BLaER1 treated with 17β-estradiol and CSF1 and Interleukin-3, amounts not matched to agents 10 nM and 100 nM (cell line): ENCODE measurements around the gene KIRREL1.

Source experiments
- H3K27ac ChIP-seq, 11 experiments: shearing (Covaris generic); formaldehyde crosslinking; 2 replicates each; pipeline ENCODE4 v1.8.1; 2022
- H3K27me3 ChIP-seq, 11 experiments: shearing (Covaris generic); formaldehyde crosslinking; 2 replicates each; pipeline ENCODE4 v1.8.1; 2022
- H3K36me3 ChIP-seq, 11 experiments: shearing (Covaris generic); formaldehyde crosslinking; 2 replicates each; pipeline ENCODE4 v1.8.1; 2022
- H3K4me1 ChIP-seq, 10 experiments: shearing (Covaris generic); formaldehyde crosslinking; 2 replicates each; pipeline ENCODE4 v1.8.1; 2022
- H3K4me2 ChIP-seq, 11 experiments: shearing (Covaris generic); formaldehyde crosslinking; 2 replicates each; pipeline ENCODE4 v1.8.1; 2022
- H3K4me3 ChIP-seq, 10 experiments: shearing (Covaris generic); formaldehyde crosslinking; 2 replicates each; pipeline ENCODE4 v1.8.1; 2022
- H3K9ac ChIP-seq, 11 experiments: shearing (Covaris generic); formaldehyde crosslinking; 2 replicates each; pipeline ENCODE4 v1.8.1; 2022
- H3K9me3 ChIP-seq, 11 experiments: shearing (Covaris generic); formaldehyde crosslinking; replicated peaks in 1 of 11; 2 replicates each; pipeline ENCODE4 v1.8.1; 2022
- H4K20me1 ChIP-seq, 11 experiments: shearing (Covaris generic); formaldehyde crosslinking; 2 replicates each; pipeline ENCODE4 v1.8.1; 2022
- Cebpa-rat ChIP-seq, 11 experiments: shearing (Covaris generic); IDR thresholded peaks; 2 replicates each; pipeline ENCODE4 v1.8.1; 2022

KIRREL1 gene

DNA sequence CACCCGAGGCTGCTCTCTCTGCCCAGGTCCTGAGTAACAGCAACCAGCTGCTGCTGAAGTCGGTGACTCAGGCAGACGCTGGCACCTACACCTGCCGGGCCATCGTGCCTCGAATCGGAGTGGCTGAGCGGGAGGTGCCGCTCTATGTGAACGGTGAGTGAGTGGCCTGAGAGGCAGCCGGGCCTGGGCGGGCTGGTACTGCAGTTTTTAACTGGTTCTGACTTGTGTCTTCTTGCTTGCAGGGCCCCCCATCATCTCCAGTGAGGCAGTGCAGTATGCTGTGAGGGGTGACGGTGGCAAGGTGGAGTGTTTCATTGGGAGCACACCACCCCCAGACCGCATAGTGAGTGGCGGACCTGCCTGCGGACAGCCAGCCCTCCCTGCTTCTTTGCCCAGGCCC is 96.0 kb downstream of the KIRREL1 start:
- no peaks in the 10 kb centered on the region for H3K9me3 ChIP-seq
- no peaks in the 10 kb centered on the region for H3K4me1 ChIP-seq
- no peak overlapping the region for H3K9ac ChIP-seq
- H3K4me2 ChIP-seq = no peak overlapping the region
- H4K20me1 ChIP-seq = peaks cover 0 to 18% (median 0%) of the 10 kb centered on the region in 11 experiments; a peak in 3 of 22 replicates
- no peaks in the 10 kb centered on the region for H3K27me3 ChIP-seq
- no peak overlapping the region for H3K27ac ChIP-seq
- H3K36me3 ChIP-seq = peaks cover 58 to 94% (median 87%) of the 10 kb centered on the region in 11 experiments
- no peak for TF ChIP-seq Cebpa-rat (IDR thresholded peaks at IDR 0.05)
- no peak overlapping the region for H3K4me3 ChIP-seq

- Histone ChIP-seq H3K4me1 (no peaks in the 10 kb centered on the region), H3K27me3 (no peaks in the 10 kb centered on the region), H3K9ac (no peak overlapping the region), H4K20me1 (peaks cover 0 to 12% (median 0%) of the 10 kb centered on the region in 11 experiments; a peak in 3 of 22 replicates), H3K27ac (no peak overlapping the region), H3K4me2 (no peak overlapping the region), H3K9me3 (no peaks in the 10 kb centered on the region), H3K36me3 (peaks cover 52 to 94% (median 87%) of the 10 kb centered on the region in 11 experiments), H3K4me3 (no peak overlapping the region)
- TF ChIP-seq Cebpa-rat (IDR thresholded peaks at IDR 0.05) = no peak
Measured at GRCh38 chr1:158089925-158090637, 96.6 kb downstream of the KIRREL1 start.

- Histone ChIP-seq H3K27me3 (no peaks in the 10 kb centered on the region), H4K20me1 (peaks cover 0 to 8% (median 0%) of the 10 kb centered on the region in 11 experiments; a peak in 2 of 22 replicates), H3K4me1 (peaks cover 0 to 10% (median 6%) of the 10 kb centered on the region in 10 experiments; a peak in 5 of 20 replicates), H3K4me3 (no peak overlapping the region), H3K4me2 (no peak overlapping the region), H3K36me3 (peaks cover 39 to 81% (median 68%) of the 10 kb centered on the region in 11 experiments), H3K27ac (no peak overlapping the region), H3K9ac (no peak overlapping the region), H3K9me3 (no peaks in the 10 kb centered on the region)
- TF ChIP-seq Cebpa-rat (IDR thresholded peaks at IDR 0.05) = no peak
Measured at GRCh38 chr1:158093376-158093775, 99.9 kb downstream of the KIRREL1 start.

GRCh38 chr1:158094571-158094970 is 101.1 kb downstream of the KIRREL1 start:
- Histone ChIP-seq H3K27ac (no peak overlapping the region), H4K20me1 (peaks cover 0 to 4% (median 0%) of the 10 kb centered on the region in 11 experiments; a peak in 4 of 22 replicates), H3K4me2 (no peak overlapping the region), H3K9me3 (no peaks in the 10 kb centered on the region), H3K27me3 (no peaks in the 10 kb centered on the region), H3K36me3 (peaks cover 31 to 70% (median 58%) of the 10 kb centered on the region in 11 experiments), H3K4me3 (no peak overlapping the region), H3K9ac (no peak overlapping the region), H3K4me1 (peaks cover 0 to 10% (median 6%) of the 10 kb centered on the region in 10 experiments; a peak in 5 of 20 replicates)
- no peak for TF ChIP-seq Cebpa-rat (IDR thresholded peaks at IDR 0.05)

- Histone ChIP-seq H3K9ac (no peak overlapping the region), H3K27me3 (no peaks in the 10 kb centered on the region), H3K4me3 (no peak overlapping the region), H3K4me2 (no peak overlapping the region), H3K36me3 (peaks cover 22 to 58% (median 46%) of the 10 kb centered on the region in 11 experiments), H3K4me1 (peaks cover 0 to 16% (median 7%) of the 10 kb centered on the region in 10 experiments; a peak in 8 of 20 replicates), H4K20me1 (peaks cover 0 to 3% (median 0%) of the 10 kb centered on the region in 11 experiments; a peak in 4 of 22 replicates), H3K27ac (no peak overlapping the region), H3K9me3 (no peaks in the 10 kb centered on the region)
- no peak for TF ChIP-seq Cebpa-rat (IDR thresholded peaks at IDR 0.05)
Measured at GRCh38 chr1:158095737-158096335, 102.4 kb downstream of the KIRREL1 start.

DNA sequence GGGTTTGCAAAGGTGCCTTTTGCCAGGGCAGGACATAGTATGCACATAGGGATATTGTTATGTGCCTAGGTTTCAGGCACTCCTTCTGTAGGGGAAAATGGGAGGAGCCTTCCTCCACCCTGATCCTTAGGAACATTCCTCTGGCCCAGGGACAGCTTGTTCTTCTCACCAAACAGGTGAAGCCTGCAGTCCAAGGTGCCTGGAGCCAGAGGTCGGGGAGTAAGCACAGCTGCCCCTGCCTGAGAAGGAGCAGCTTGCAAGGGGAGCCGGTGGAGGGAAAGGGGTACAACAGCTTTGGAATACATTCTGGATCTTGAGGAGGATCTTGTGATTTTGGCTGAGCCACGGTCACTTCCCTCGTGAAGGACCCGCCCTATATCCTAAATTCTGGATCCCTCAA is 104.8 kb downstream of the KIRREL1 start:
- H3K36me3 ChIP-seq = peaks cover 6 to 34% (median 24%) of the 10 kb centered on the region in 11 experiments
- no peak overlapping the region for H3K4me2 ChIP-seq
- H3K9ac ChIP-seq = no peak overlapping the region
- no peaks in the 10 kb centered on the region; a peak in 3 of 22 replicates for H4K20me1 ChIP-seq
- no peaks in the 10 kb centered on the region for H3K27me3 ChIP-seq
- H3K27ac ChIP-seq = no peak overlapping the region
- TF ChIP-seq Cebpa-rat (IDR thresholded peaks at IDR 0.05) = no peak
- H3K9me3 ChIP-seq = no peaks in the 10 kb centered on the region
- peaks cover 0 to 30% (median 20%) of the 10 kb centered on the region in 10 experiments; a peak in 17 of 20 replicates for H3K4me1 ChIP-seq
- H3K4me3 ChIP-seq = no peak overlapping the region

DNA sequence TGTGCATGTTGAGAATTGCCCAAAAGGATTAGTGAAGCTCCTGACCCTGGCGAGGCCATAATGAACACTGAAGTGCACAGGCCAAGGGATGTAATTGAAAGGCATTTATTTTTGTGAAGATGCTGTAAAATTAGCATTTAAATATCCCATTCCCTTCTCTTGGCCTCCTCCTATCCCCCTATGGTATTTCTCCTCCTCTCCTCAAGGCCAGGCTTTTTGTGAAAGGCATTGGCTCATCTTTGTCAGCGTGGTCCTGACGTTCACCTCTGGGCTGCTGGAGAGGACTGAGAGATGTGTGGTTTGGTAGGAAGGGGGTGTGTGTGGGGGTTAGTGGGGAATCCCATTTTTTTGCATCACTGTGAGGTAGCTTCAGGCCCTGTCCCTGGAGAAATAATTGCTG is 105.7 kb downstream of the KIRREL1 start:
- Histone ChIP-seq H3K4me1 (peaks cover 0 to 30% (median 20%) of the 10 kb centered on the region in 10 experiments; a peak in 17 of 20 replicates), H3K27ac (no peak overlapping the region)
- no peak for TF ChIP-seq Cebpa-rat (IDR thresholded peaks at IDR 0.05)

DNA sequence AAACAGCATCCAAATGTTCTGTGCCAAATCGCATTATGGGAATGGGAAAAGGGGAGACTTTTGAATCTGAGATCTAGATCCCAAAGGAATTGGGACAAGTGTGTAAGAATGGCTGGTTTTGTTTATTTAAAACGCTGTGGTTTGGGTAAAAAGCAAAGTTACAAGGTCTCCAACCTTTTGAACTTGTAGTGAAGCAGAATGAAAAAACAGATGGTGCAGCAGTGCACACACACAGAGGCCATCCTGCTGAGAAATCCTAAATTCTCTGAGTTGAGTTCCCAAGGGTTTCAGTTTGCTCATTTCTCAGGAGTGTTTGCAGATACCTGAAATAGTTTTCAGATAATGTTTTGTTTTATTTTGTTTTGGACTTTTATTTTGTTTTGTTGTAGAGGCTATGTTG is 107.1 kb downstream of the KIRREL1 start:
- Histone ChIP-seq H3K9me3 (no peaks in the 10 kb centered on the region), H3K4me2 (peak overlapping the region in 3 of 11 experiments; percentile 1 to 44 (median 4); a peak in 1 of 22 replicates), H3K4me3 (no peak overlapping the region), H3K36me3 (peaks cover 0 to 11% (median 2%) of the 10 kb centered on the region in 11 experiments; a peak in 6 of 22 replicates), H3K27me3 (no peaks in the 10 kb centered on the region), H3K4me1 (peaks cover 0 to 30% (median 20%) of the 10 kb centered on the region in 10 experiments; a peak in 17 of 20 replicates), H4K20me1 (no peaks in the 10 kb centered on the region; a peak in 2 of 22 replicates), H3K27ac (no peak overlapping the region), H3K9ac (no peak overlapping the region)
- TF ChIP-seq Cebpa-rat (IDR thresholded peaks at IDR 0.05) = no peak

More for the DNA sequence above, 105.7 kb downstream of the KIRREL1 start:
- no peaks in the 10 kb centered on the region for H3K27me3 ChIP-seq
- H3K4me3 ChIP-seq = no peak overlapping the region
- H3K4me2 ChIP-seq = no peak overlapping the region
- H4K20me1 ChIP-seq = no peaks in the 10 kb centered on the region; a peak in 3 of 22 replicates
- H3K9ac ChIP-seq = no peak overlapping the region
- no peaks in the 10 kb centered on the region for H3K9me3 ChIP-seq
- peaks cover 0 to 24% (median 14%) of the 10 kb centered on the region in 11 experiments; a peak in 19 of 22 replicates for H3K36me3 ChIP-seq

DNA sequence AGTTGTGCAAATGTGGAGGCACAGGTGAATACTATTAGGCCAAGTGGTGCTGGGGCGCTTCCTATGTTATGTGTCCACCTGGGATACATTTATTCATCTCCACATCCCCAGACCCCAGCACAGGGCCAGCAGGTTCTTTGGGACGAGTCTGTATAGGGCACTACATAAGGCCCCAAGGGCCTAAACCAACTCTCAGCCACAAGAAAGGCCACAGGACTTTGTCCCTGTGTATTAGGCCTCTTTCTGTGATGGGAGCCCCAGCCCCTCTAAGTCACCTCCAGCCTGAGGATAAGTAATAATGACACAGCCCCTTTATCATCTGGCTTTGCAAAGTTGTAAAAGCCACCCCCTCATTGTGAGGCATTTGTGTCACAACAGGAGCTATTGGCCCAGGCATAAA is 108.0 kb downstream of the KIRREL1 start:
- Histone ChIP-seq H3K9me3 (no peaks in the 10 kb centered on the region), H3K9ac (no peak overlapping the region), H3K4me3 (no peak overlapping the region), H3K27ac (peak overlapping the region in 1 of 11 experiments; percentile 31; a peak in 1 of 22 replicates), H3K36me3 (peaks cover 0 to 3% (median 0%) of the 10 kb centered on the region in 11 experiments; a peak in 1 of 22 replicates), H3K27me3 (no peaks in the 10 kb centered on the region), H3K4me1 (peaks cover 0 to 26% (median 18%) of the 10 kb centered on the region in 10 experiments; a peak in 17 of 20 replicates), H4K20me1 (no peaks in the 10 kb centered on the region; a peak in 2 of 22 replicates), H3K4me2 (peak overlapping the region in 9 of 11 experiments; percentile 15 to 68 (median 44); a peak in 14 of 22 replicates)
- no peak for TF ChIP-seq Cebpa-rat (IDR thresholded peaks at IDR 0.05)
